ENCODE data around the gene LAMTOR4. TPM values are rescaled to one million over a fixed set of nuclear protein-coding genes. Genes with fewer than 3 reads are reported as not detected.
"Not testable (repeated sequence)": the region's sequence is repeated elsewhere in the genome, so short reads cannot be mapped to it uniquely, and the experiment has no call there.

Gene LAMTOR4
- total RNA-seq, 4 donors from 2014 or later, result 53.3 to 197 (median 115) TPM

- no peaks in the 10 kb centered on the region for H3K27me3 ChIP-seq
- intact Hi-C loops (cut with DNase I; ENCODE audit: low total_unique reads), result no loop called here
- no peak overlapping the region for H3K4me3 ChIP-seq
- H3K27ac ChIP-seq, result no peak overlapping the region
- no peaks in the 10 kb centered on the region for H3K9me3 ChIP-seq
- no peaks in the 10 kb centered on the region for H3K36me3 ChIP-seq
- TF ChIP-seq POLR2A (IDR thresholded peaks at IDR 0.05) (no peak), CTCF (IDR thresholded peaks at IDR 0.05) (no peak)
- no peak for DNase-seq
- no peaks in the 10 kb centered on the region for H3K4me1 ChIP-seq
Measured at GRCh38 chr7:100185726-100186125, 37.0 kb downstream of the LAMTOR4 start.

DNA sequence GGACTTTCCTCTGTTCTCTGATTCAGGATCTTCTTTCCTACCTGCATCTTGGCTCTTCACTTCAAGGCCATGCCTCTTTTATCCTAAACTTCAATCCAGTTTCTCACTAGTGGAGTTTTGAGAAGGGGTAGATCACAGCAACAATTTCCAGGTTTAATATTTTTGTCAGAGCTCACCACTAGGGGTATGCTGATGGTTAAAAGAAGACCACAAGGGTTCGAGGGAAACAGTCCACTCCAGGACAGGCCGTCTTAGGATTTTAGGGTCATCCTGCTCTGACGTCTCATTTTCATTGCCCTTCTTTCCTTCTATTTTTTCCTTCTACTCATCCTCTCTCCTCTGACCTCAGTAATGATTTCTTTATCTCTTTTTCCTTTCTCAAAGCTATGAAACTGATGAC is 40.3 kb downstream of the LAMTOR4 start:
- TF ChIP-seq POLR2A (IDR thresholded peaks at IDR 0.05) (no peak), CTCF (IDR thresholded peaks at IDR 0.05) (no peak)
- Histone ChIP-seq H3K4me3 (no peak overlapping the region), H3K27ac (no peak overlapping the region), H3K4me1 (no peaks in the 10 kb centered on the region), H3K9me3 (no peaks in the 10 kb centered on the region), H3K36me3 (no peaks in the 10 kb centered on the region), H3K27me3 (no peaks in the 10 kb centered on the region)
- no peak for DNase-seq
- intact Hi-C loops (cut with DNase I; ENCODE audit: low total_unique reads), result no loop called here

DNA sequence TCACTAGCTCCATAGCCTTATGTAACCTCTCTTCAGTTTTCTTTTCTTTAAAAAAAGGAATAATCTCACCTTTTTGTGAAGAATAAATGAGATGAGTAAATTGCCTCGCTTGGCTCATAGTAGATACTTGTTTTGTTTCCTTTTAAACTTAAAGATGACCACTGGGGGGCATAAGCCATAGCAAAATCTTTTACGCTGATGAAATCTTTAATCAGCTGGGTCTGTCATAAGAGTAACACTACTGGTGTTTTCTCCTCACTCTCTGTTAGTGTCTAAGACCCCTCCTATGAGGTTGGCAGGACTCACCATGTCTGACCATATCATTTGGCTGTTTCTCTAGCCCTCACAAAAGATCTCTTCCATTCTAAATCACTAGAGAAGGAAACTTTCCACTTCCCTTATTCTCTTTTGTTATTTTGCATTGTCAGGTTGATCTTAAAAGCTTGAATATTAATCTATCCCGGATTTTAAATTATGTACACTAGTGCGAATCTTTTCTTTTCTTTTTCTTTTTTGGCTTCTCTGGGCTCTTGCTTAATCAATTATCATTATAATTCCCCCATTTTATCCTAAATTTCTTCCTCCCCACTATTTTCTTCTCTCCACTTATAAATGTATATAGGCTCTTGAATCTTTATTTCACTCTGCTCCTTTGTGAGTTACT is 41.5 kb downstream of the LAMTOR4 start:
- intact Hi-C loops (cut with DNase I; ENCODE audit: low total_unique reads), result no loop called here
- Histone ChIP-seq H3K36me3 (no peaks in the 10 kb centered on the region), H3K27ac (no peak overlapping the region), H3K27me3 (no peaks in the 10 kb centered on the region), H3K9me3 (no peaks in the 10 kb centered on the region), H3K4me3 (no peak overlapping the region), H3K4me1 (no peaks in the 10 kb centered on the region)
- TF ChIP-seq POLR2A (IDR thresholded peaks at IDR 0.05), result no peak
- TF ChIP-seq CTCF (IDR thresholded peaks at IDR 0.05), result peak; percentile 20 to 40 (median 34)
- no peak for DNase-seq

GRCh38 chr7:100191775-100192174 is 43.1 kb downstream of the LAMTOR4 start:
- intact Hi-C loops (cut with DNase I; ENCODE audit: low total_unique reads), result no loop called here

GRCh38 chr7:100192281-100192862 is 43.7 kb downstream of the LAMTOR4 start:
- DNase-seq; H3K27ac ChIP-seq; H3K9me3 ChIP-seq; H3K36me3 ChIP-seq; H3K4me1 ChIP-seq; H3K27me3 ChIP-seq; intact Hi-C loops (cut with DNase I; ENCODE audit: low total_unique reads); H3K4me3 ChIP-seq: not testable (repeated sequence)

More at GRCh38 chr7:100191775-100192174, 43.1 kb downstream of the LAMTOR4 start:
- H3K36me3 ChIP-seq, result no peaks in the 10 kb centered on the region
- H3K27ac ChIP-seq, result no peak overlapping the region
- H3K4me1 ChIP-seq, result no peaks in the 10 kb centered on the region
- H3K27me3 ChIP-seq, result no peaks in the 10 kb centered on the region
- no peaks in the 10 kb centered on the region for H3K9me3 ChIP-seq
- no peak overlapping the region for H3K4me3 ChIP-seq
- no peak for DNase-seq
- no peak for TF ChIP-seq POLR2A (IDR thresholded peaks at IDR 0.05)
- TF ChIP-seq CTCF (IDR thresholded peaks at IDR 0.05), result no peak
